Measurements from ENCODE around the gene VILL. TPM values are rescaled to one million over a fixed set of nuclear protein-coding genes. Genes with fewer than 3 reads are reported as not detected.

Gene VILL
- polyA plus RNA-seq, 12 donors: 4.4 to 24.2 (median 5.9) TPM; not detected in 1

DNA sequence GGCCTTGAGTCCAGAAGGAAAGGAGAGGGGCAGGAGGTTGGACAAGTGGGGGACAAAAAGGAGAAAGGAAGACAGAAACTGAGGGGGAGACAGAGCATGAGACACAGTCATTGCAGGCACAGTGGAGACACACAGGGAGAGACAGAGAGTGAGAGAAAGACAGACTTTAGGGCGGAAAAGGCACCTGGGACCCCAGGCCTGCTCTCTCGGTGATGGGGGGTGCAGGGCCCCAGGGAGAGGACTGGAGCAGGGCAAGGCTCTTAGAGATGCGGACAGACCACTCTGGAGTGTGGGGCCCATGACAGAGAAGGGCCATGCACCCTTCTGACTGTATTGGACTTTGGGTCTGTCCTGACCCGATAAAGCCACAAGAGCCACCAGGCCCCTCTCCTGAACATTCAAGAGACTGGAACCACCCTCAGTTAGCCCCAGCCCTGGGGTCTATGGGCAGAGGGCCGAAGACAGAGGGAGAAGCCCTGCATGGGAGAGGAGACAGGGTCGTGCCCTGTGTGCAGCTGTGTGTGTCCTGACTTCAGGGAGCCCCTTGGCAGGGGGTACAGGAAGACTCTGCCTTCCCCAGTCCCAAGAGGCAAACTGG is 26.4 kb downstream of the VILL start:
- DNase-seq: no peak

DNA sequence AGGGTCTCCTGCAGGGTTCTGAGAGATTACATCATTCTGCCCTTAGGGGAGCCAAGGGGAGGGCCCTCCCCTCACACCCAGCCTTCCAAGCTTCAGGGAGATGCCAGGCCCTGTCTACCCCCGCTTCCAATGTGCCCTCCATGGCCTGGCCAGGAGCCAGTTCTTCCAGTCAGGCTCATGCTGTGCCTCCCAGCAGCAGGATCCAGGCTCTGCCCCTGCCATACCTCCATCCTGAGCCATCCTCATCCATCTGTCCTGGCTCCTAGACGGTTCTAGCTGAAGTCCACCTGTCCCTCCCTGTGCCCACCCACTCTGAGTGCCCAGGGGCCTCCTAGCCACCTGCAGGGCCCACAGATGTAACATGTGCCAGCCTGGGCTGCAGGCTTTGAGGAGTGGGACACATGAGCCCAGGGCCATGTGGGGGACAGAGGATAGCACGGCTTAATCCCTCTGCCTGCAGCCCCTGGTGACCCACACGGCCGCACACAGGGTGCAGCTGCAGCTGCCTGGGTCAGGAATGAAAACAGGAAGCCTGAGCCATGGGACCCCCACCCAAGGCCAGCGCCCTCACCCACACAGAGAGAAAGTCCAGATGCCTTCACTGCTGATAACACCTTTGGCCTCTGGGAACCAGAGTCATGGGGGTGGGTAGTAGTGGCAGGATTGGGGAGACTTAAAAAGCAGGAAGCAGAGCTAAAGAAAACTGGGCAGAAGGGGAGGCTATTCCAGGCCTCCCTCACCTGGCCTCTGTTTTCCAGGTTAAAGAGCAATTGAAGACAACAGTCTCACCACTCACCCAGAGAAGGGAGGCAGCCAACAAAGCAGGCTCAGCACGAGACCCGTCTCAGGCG is 27.1 kb downstream of the VILL start:
- DNase-seq: no peak

DNA sequence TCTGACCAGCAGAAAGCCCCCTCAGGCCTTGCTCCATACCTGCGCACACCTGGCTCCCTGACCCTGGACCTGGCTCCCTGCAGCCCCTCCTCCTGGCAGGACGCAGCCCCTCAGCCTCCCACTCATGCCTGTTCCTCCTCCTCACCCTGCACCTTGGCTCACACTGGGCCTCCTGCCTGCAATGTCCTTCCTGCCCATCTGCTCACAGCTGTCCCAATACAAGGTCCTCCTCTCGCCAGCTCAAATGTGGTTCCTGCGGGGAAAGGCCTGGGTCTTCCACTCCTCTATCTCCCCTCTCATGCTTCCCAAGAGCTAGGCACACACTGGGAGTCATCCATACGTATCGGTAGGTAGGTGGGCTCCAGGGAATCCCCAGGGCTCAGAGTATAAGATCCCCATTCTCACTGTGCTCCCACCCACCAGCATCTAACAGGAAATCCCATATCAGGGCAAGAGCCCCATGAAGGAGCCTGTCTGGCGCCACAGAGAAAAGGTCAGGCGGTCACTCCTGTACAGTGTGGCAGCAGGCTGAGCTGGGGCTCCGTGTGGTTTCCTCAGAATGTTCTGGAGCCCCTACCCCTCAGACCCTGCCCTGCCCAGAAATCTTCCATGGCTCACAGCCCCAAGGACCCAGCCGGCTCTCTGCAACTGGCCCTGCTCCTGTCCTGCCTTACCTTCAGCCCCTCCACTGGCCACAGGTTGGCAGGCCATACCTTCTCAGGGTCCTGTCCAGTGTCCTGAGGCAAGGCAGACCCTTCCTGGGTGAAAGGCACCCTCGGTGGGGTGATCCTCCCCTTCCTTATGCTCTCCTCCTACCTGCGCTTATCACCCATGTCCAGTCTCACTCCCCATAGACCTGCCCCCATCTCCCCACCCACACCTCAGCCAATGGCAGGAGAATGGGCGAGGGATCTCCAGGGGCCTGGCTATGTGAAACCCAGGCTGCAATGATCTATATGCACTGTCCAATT is 28.0 kb downstream of the VILL start:
- no peak for DNase-seq

DNA sequence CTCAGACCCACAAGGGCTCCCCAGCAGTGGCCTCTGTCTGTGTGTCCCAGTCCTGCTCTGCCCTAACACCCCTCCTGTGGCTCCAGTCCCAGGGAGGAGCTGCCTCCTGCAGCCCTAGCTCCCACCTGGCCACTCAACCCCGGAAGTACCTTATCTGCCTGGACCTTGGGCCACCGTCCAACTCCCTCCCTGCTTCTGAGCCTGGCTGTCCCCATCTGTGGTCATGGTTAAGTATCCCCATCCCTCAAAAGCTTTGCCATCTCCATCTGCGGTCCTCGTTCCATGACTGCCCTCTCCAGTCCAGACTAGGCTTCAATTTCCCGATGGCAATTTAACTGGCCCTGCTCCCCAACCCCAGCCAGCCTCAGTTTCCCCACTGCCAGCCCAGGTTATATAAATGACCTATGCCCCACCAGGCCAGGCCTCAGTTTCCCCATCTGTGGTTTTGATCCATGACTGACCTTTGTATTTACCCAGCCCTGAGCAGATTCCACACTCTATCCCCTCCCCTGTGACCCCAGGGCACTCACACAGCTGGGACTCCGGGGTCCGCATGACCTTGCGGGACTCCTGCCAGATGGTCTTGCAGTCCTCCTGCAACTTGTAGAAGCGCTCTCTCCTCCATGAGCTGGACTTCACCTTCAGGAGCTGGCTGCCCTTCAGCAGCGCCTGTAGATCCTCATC is 29.2 kb downstream of the VILL start:
- no peak for DNase-seq

DNA sequence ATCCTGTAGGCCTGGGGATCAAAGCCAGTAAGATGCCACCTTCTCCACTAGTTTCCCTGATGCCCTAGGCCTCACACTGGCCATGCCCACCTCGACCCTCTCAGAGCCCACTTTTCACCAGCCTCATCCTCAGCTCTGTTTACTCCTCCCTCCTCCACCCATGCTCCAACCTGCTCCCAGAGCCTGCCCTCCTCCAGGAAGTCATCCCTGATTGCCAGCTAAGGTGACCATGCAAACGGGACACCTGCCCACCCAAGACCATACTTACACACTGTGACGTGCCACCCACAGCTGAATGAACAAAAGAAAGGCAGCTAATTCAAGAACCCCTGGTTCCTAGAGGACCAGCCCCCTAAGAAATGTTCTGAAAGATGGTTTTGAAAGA is 29.7 kb downstream of the VILL start:
- no peak for DNase-seq

DNA sequence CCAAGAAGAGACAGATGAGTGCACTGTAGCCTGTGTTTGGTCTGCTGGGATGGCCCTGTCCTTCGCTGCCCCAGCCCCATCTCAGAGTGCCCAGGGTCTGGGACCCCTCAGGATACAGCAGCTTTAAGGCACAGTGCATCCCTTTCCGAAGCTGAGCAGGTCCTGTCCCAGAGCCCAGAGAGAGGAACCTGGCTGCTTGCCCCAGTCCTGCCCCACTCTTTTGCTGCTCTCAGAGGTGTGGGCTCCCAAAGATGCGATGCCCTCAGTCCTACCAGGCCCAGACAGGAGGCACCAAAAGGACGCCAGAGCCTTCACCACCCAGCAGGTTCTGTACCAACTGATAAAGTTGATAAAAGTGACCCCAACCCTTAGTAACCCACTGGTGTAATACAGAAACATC is 30.6 kb downstream of the VILL start:
- DNase-seq: no peak

DNA sequence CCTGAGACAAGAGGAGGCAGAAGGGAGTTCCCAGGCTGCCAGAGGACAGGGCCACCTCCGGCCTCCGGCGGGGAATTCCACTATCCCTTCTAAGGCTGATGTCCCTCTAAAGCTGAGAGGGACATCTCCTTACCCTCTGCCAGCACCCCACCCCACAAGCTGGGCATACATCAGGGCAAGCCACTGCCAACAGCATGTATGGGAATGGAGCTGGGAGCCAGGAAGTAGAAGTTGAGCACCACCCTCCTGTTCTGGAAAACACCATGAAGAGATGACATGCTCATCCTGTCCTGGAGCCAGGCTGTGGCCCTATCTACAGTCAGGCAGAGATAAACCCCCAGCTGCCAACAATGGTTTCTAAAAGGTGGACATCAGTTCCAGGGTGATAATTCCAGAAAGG is 31.7 kb downstream of the VILL start:
- DNase-seq: no peak

DNA sequence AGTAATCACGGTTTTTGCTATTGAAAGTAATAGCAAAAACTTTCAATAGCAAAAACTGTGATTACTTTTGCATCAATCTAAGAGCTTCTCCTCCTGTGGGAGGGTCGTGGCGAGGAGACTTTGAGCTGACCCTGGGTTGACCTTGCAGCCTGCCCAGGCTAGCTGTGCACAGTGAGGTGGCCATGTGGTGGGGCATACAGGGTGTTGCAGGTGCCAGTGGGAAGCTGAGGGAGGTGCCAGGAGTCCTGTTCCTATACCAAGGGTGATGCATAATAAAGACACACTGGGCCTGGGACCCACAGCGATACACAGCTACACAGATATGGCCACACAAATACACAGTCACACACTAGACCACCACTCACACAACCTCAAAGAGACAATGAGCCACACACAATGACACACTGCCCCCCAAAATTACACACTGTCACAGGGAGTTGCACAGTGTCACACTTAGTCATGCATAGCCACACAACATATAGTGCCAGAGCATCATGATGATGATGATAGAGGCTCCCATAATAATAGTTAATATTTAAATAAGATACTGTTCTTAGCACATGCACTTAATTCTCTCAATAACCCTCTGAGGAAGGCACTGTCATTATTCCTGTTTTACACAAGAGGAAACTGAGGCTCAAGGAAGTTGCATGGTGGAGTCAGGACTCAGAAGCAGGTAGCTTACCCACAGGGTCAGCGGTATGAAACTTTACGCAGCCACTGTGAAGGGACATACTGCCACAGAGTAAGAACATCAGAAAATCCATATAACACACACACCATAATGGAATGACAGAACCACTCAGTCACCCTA is 32.5 kb downstream of the VILL start:
- no peak for DNase-seq

DNA sequence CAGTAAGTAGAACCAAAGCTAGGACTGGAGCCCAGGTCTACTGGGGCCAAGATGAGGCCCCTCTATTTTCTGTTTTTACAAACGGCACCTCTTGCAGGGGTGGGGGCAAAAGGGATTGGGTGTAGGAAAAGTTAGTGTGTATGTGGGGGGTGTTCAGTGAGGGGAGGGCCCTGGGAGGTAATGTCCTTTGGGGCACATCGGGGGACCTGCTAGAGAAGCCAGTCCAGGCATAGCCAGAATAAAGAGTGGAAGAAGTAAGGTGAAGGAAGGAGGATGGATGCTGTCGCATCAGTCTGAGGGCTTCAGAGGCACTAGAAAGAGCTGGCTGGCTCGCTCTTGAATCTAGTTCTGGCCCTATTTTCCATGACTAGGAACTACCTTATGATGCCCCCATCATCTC is 36.3 kb downstream of the VILL start:
- no peak for DNase-seq

DNA sequence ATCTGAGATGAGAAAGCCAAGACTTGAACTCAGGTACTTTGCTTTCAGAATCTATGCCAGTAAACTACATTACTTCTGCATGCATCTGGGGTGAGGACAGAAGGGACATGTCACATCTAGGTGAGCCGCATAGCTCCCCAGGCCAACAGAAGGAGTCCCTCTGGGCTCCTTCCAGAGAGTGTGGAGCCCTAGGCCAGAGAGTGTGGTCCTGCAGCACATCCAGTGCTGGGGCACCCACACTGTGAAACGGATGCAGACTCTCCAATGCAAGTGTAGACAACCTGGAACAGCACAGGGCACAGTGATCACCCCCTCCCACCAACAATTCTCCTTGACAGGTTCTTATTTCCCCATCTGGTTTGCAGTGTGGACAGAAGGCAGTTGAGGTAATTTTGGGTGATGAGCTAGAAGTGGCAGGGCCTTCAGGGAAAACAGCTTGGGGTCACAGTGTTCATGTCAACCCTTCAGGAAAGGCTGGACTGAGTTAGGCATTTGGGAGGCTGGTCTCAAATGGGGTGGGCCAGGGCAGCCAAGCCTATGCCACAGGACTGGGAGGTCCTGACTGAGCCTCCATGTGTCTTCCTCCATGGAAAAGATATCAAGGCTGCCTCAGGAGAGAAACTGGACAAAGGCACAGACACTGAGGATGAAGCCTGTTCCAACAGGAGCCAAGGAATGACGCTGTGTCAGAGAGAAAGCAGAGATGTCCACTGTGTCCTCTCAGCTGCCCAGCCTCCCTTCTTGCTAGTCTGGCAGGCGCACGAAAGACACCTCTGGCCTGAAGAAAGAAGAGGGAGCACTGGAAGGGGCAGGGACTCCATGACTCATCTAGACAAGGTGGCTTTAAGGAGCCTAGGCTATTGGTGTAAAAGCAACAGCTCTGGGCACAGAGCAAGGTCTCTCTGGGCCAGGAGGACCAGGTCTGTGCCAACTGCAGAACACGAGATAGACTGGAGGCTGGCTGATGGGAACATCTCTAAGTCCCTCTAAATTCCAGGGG is 37.2 kb downstream of the VILL start:
- no peak for DNase-seq

DNA sequence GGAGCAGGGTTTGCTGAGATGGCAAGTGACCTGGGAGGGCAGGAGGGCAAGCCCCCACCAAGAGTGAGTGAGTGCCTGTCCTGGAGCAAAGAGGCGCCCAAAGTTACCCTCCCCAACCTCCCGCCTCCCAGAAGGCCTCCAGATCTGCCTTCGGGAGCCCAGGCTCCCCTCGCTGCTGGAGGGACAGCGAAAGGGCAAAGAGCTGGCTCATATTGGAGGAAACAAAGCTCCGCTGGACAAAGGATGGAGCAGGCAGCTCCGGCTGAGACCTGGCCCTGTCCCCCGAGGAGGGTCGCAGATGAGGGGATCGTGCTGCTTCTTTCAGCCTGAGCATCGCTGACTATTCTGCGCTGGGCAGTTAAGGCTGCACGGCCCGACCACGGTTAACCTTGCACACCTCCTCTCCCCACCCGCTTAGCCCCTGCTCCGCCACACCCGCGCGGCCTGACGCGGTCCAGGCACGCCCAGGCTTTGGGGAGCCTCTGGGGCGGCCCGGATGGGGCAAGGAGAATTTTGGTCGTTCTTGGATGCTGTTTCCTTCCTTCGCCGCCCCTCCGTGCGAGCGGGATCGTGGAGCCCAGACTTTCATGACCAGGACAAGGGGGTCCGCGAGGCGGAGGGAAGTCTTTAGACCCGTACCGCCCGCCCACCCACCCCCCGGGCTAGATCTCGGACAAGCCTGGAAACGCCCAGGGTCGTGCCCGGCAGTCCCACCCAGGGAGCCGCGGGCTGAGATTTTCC is 38.2 kb downstream of the VILL start:
- DNase-seq: no peak

DNA sequence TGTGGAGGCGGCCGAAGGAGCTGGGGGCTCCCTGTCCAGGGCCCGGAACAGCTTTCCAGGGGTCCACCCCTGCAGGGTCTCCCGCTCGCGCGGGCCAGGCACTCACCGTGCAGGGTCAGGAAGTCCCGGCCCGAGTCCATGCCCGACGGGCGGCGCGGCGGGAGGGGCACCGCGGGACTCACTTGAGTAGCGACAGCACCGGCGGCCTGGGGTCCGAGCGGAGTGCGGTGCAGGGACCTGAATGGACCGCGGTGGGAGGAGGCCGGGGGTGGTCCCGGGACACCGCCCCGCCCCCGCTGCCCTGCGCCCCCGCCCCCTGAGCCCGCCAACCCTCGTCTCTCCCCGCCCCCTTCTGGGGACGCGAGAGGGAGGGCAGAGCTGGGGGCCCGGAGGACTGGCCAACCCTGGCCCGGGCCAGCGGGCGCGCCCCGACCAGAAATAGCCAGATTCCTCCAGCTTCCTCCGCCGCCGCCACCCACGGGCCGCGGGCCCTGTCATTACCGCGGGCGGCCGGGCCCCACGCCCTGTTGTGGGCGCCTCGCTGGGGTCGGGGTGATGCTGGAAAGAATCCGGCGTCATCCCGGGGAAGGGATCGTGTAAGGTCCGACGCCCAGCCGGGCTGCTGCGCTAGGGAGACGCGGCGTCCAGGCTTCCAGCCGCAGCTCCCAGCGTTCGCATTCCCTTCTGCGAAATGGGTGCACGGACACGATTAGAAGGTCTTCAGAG is 39.0 kb downstream of the VILL start, which contains the start of gene PLCD1:
Gene PLCD1 (minus strand): TSS at position 243 of the 726 bp plus-strand sequence. CDS start 103 bp downstream, at position 140.
- peak; percentile 80 for DNase-seq

DNA sequence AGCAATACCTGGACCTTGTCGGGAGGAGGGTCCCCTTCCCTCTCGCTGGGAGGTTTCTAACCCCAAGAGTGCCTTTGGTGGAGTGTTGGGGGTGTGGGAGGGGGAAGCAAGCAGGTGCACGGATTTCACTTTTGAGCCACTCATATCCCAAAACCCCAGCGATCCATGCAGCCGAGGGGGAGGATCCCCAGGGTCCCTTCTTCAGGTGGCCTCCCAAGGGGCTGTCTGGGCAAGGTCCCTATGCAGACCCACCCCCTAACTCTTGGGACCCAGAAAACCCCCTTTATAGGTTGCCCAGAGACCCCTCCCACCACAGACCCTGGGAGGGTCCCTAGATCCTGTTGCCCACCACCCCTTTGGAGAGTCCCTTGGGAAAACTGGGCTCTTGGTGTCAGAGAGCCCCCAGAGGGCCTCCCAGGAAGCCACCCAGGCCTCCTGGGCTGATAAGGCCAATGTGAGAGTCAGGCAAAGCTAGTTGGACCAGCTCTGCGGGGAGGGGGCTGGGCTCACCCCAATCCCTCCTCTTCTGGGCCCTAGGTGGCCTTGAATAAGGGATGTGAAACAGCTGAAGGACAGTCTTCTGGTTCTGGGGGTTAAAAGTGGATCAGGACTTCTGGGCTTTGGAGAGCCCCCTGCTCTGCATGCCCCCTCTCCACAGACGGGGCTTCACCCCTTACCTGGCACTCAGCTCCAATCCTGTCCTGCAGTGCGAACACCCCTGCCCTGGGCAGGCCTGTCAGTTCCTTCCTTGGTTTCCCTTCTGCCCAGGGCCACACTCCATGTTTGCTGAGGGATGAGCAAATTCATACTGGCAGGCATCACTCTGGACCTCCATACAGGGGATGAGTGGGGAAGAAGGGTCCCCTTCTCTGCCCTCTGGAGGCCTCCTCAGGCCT is 39.8 kb downstream of the VILL start:
- no peak for DNase-seq

DNA sequence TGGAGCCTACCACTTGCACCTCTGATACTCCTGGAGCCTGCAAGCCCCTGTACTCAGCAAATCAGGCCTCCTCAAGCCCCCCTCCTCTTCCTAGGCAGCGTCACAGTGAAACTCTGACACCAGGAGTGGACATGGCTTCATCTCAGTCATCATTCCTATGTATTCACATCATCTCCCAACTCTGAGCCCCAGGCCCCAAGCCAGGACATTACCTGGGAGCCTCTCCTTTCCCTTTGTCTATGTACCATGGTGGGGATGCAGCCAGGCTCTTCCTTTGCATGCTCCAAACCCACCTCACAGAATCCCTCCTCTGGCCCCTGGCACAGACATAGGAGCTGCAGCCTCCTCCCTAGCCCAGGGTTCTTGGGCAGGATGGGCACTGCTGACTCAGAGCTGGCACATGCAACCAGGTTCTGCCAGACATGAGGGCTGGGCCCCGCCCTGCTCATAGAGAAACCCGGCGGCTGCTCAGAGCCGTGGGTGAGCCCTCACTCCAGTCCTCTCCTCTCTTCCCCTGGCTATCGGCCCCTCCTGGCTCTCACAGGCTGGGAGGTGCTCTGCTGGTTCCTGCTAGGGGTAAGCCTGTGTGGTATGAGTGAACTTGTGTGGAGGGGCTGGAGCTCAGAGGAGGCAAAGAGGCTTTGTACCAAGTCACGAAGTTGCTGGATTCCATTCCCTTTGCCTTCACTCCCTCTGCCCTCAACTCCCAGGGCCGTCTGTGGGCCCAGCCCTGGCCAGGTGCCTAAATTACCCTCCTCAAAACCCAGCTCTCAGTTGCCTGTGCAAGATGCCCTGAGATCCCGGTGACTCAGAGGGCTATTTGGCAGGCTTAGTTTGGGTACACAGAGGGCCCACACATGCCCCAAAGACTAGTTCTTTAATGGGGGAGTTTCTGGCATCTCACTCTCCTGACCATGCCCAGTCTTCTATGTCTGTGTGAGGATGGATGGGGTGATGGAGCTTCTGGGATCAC is 40.7 kb downstream of the VILL start:
- no peak for DNase-seq

DNA sequence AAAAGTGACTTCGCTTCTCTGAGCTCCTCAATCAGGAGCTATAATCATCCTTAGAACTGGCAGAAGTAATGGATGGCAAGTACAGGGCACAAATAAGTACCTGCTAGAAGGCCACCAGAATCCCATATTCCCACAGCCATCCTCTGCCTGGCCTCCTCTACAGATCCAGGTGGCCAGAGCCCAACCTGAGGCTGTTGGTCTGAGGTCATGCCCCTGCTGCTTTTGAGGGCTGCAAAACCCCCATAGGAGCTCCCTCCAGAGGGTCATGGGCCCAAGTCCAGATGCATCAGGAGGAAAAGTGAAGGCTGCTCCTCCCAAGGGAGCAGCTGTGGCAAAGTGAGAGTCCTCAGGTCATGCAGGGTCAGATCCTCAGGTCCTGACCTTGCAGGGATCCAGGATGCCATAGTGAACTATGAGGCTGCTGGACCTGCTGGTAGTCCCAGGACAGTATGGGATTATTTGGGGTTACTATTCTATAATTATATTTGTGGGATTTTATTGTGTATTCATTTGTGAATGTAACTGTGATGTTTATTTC is 41.8 kb downstream of the VILL start:
- DNase-seq: no peak
